ENCODE data around the gene PPL.

PPL gene

GRCh38 chr16:4873091-4873490 lies 63.9 kb downstream of the PPL start:
- Histone ChIP-seq H3K9ac (ENCODE audit: low read depth, low read length) (no peak overlapping the region), H3K27ac (ENCODE audit: low read depth, low read length) (no peak overlapping the region), H3K27me3 (ENCODE audit: control insufficient read depth, insufficient read depth, low read length) (no peaks in the 10 kb centered on the region), H3K9me3 (ENCODE audit: control insufficient read depth, insufficient read depth, low read length) (no peaks in the 10 kb centered on the region), H3K4me3 (ENCODE audit: low read depth, low read length) (no peak overlapping the region), H3K36me3 (ENCODE audit: control insufficient read depth, insufficient read depth, low read length) (peaks cover 91% of the 10 kb centered on the region), H3K4me1 (ENCODE audit: control insufficient read depth, insufficient read depth, low read length) (no peaks in the 10 kb centered on the region)

GRCh38 chr16:4871071-4871470 lies 65.9 kb downstream of the PPL start:
- H3K27me3 ChIP-seq (ENCODE audit: control insufficient read depth, insufficient read depth, low read length): no peaks in the 10 kb centered on the region
- H3K9me3 ChIP-seq (ENCODE audit: control insufficient read depth, insufficient read depth, low read length): no peaks in the 10 kb centered on the region
- H3K9ac ChIP-seq (ENCODE audit: low read depth, low read length): no peak overlapping the region
- no peak overlapping the region for H3K27ac ChIP-seq (ENCODE audit: low read depth, low read length)
- no peaks in the 10 kb centered on the region for H3K4me1 ChIP-seq (ENCODE audit: control insufficient read depth, insufficient read depth, low read length)
- peaks cover 71% of the 10 kb centered on the region for H3K36me3 ChIP-seq (ENCODE audit: control insufficient read depth, insufficient read depth, low read length)
- H3K4me3 ChIP-seq (ENCODE audit: low read depth, low read length): no peak overlapping the region

DNA sequence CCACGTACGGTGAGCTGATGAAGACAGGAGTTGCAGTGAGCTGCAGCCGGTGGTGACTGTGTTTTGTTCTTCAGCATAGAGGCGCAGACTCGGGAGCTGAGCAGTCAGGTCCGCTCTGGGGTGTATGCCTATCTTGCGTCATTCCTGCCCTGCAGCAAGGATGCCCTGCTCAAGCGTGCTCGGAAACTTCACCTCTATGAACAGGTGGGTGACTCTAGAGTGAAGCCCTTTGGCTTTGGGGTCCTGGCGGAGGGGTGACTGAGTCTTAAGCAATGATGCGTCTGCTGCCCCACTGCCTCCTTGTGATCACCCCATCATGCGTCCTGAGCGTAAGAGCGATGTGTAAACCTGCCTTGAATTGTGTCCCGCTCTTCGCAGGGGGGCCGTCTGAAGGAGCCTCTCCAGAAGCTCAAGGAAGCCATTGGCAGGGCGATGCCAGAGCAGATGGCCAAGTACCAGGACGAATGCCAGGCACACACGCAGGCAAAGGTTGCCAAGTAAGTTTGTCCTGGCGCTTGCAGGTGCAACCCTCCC lies 66.7 kb downstream of the PPL start:
- Histone ChIP-seq H3K4me3 (ENCODE audit: low read depth, low read length) (no peak overlapping the region), H3K9ac (ENCODE audit: low read depth, low read length) (no peak overlapping the region), H3K27me3 (ENCODE audit: control insufficient read depth, insufficient read depth, low read length) (no peaks in the 10 kb centered on the region), H3K9me3 (ENCODE audit: control insufficient read depth, insufficient read depth, low read length) (no peaks in the 10 kb centered on the region), H3K4me1 (ENCODE audit: control insufficient read depth, insufficient read depth, low read length) (no peaks in the 10 kb centered on the region), H3K27ac (ENCODE audit: low read depth, low read length) (no peak overlapping the region), H3K36me3 (ENCODE audit: control insufficient read depth, insufficient read depth, low read length) (peaks cover 65% of the 10 kb centered on the region)

DNA sequence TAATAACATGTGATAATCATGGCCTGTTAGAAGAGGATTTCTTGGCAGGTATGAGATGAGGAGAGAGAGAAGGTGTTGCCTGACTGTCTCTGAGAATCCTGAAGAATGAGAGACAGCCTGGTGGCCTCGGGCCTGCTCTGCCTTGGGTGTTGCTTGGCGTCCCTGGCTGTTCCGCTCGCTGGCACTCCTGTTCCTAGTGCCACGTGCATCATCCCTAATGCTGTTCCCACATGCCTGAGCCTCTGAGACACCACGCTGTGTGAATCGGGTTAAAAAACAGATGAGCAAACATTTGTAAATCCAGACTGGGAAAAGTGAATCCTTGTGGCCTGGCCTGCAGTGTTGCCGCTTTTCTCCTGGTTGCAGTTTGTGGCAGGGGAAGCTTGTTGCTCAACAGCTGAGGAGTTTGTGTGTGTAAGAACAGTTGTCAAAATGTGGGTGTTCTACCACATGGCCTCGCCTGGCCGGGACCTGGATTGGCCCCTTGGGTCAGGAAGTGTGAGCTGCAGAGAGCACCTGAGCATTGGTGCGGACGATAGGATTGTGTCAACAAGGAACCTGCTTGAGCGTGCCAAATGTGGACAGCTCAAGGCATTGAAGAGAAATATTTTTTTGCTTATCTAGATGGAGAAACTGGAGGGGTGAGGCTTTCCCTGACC lies 67.7 kb downstream of the PPL start:
- no peak overlapping the region for H3K4me3 ChIP-seq (ENCODE audit: low read depth, low read length)
- H3K27ac ChIP-seq (ENCODE audit: low read depth, low read length): no peak overlapping the region
- H3K4me1 ChIP-seq (ENCODE audit: control insufficient read depth, insufficient read depth, low read length): no peaks in the 10 kb centered on the region
- no peaks in the 10 kb centered on the region for H3K9me3 ChIP-seq (ENCODE audit: control insufficient read depth, insufficient read depth, low read length)
- H3K27me3 ChIP-seq (ENCODE audit: control insufficient read depth, insufficient read depth, low read length): no peaks in the 10 kb centered on the region
- H3K9ac ChIP-seq (ENCODE audit: low read depth, low read length): no peak overlapping the region
- H3K36me3 ChIP-seq (ENCODE audit: control insufficient read depth, insufficient read depth, low read length): peaks cover 55% of the 10 kb centered on the region

GRCh38 chr16:4868535-4868934 lies 68.4 kb downstream of the PPL start:
- H3K27me3 ChIP-seq (ENCODE audit: control insufficient read depth, insufficient read depth, low read length): no peaks in the 10 kb centered on the region
- no peak overlapping the region for H3K27ac ChIP-seq (ENCODE audit: low read depth, low read length)
- H3K4me3 ChIP-seq (ENCODE audit: low read depth, low read length): no peak overlapping the region
- H3K9me3 ChIP-seq (ENCODE audit: control insufficient read depth, insufficient read depth, low read length): no peaks in the 10 kb centered on the region
- H3K9ac ChIP-seq (ENCODE audit: low read depth, low read length): no peak overlapping the region
- H3K36me3 ChIP-seq (ENCODE audit: control insufficient read depth, insufficient read depth, low read length): peaks cover 51% of the 10 kb centered on the region
- H3K4me1 ChIP-seq (ENCODE audit: control insufficient read depth, insufficient read depth, low read length): no peaks in the 10 kb centered on the region

DNA sequence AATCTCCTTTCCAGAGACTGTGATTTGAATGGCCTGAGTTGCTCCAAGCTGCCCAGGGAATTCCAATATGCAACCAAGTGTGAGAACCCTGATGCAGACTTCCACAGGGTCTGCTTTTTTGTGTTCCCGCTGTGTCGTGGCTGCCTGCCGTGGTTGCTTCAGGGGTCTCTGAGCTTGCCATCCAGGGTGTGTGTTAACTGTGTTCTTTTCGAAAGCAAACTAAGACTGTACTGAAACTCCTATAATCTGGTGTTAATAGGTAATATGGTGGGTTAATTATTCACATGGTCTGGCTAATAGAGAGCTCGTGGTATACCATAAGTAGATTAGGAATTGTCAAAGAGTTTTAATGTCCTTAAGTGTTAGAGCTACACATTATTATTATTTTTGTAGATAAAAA lies 68.9 kb downstream of the PPL start:
- no peaks in the 10 kb centered on the region for H3K9me3 ChIP-seq (ENCODE audit: control insufficient read depth, insufficient read depth, low read length)
- no peaks in the 10 kb centered on the region for H3K27me3 ChIP-seq (ENCODE audit: control insufficient read depth, insufficient read depth, low read length)
- no peak overlapping the region for H3K9ac ChIP-seq (ENCODE audit: low read depth, low read length)
- H3K27ac ChIP-seq (ENCODE audit: low read depth, low read length): no peak overlapping the region
- H3K36me3 ChIP-seq (ENCODE audit: control insufficient read depth, insufficient read depth, low read length): peaks cover 50% of the 10 kb centered on the region
- H3K4me3 ChIP-seq (ENCODE audit: low read depth, low read length): no peak overlapping the region
- H3K4me1 ChIP-seq (ENCODE audit: control insufficient read depth, insufficient read depth, low read length): no peaks in the 10 kb centered on the region

DNA sequence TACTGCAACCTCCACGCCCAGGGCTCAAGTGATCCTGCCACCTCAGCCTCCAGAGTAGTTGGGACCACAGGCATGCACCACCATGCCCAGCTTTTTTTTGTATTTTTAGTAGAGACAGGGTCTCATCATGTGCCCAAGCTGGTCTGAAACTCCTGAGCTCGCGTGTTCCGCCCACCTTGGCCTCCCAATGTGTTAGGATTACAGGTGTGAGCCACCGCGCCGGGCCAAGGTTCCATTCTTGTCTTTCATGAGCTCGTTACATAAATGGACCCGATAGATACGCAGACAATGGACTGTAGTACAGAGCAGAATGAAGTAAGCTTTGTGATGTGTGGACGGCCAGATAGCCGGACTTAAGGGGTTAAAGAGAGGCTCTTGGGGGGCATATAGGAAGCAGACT lies 70.4 kb downstream of the PPL start:
- no peaks in the 10 kb centered on the region for H3K9me3 ChIP-seq (ENCODE audit: control insufficient read depth, insufficient read depth, low read length)
- peaks cover 52% of the 10 kb centered on the region for H3K36me3 ChIP-seq (ENCODE audit: control insufficient read depth, insufficient read depth, low read length)
- H3K4me3 ChIP-seq (ENCODE audit: low read depth, low read length): no peak overlapping the region
- no peak overlapping the region for H3K9ac ChIP-seq (ENCODE audit: low read depth, low read length)
- H3K27me3 ChIP-seq (ENCODE audit: control insufficient read depth, insufficient read depth, low read length): no peaks in the 10 kb centered on the region
- no peaks in the 10 kb centered on the region for H3K4me1 ChIP-seq (ENCODE audit: control insufficient read depth, insufficient read depth, low read length)
- H3K27ac ChIP-seq (ENCODE audit: low read depth, low read length): no peak overlapping the region

- Histone ChIP-seq H3K27ac (ENCODE audit: low read depth, low read length) (no peak overlapping the region), H3K36me3 (ENCODE audit: control insufficient read depth, insufficient read depth, low read length) (peaks cover 54% of the 10 kb centered on the region), H3K4me1 (ENCODE audit: control insufficient read depth, insufficient read depth, low read length) (no peaks in the 10 kb centered on the region), H3K27me3 (ENCODE audit: control insufficient read depth, insufficient read depth, low read length) (no peaks in the 10 kb centered on the region), H3K9me3 (ENCODE audit: control insufficient read depth, insufficient read depth, low read length) (no peaks in the 10 kb centered on the region), H3K9ac (ENCODE audit: low read depth, low read length) (no peak overlapping the region), H3K4me3 (ENCODE audit: low read depth, low read length) (no peak overlapping the region)
These were observed 71.6 kb downstream of the PPL start for GRCh38 chr16:4865231-4865860.

DNA sequence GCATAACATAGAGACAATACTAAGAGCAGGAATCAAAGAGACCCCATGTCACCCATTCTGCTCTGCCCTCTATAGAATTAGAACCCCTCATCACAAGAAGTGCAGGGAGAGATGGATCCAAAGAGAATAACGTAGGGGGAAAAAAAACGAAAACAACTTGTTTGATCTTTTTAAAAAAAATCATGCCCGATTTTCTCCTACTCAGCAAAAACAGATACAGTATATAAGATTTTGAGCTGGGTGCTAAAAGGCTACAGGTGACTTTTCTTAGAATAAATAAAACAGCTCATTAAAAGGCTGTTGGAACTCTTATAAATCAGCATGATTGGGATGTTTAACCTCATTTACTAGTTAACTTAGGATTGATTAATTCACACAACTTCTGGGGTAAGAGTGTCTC lies 72.2 kb downstream of the PPL start:
- Histone ChIP-seq H3K4me1 (ENCODE audit: control insufficient read depth, insufficient read depth, low read length) (no peaks in the 10 kb centered on the region), H3K27ac (ENCODE audit: low read depth, low read length) (no peak overlapping the region), H3K9me3 (ENCODE audit: control insufficient read depth, insufficient read depth, low read length) (no peaks in the 10 kb centered on the region), H3K9ac (ENCODE audit: low read depth, low read length) (no peak overlapping the region), H3K27me3 (ENCODE audit: control insufficient read depth, insufficient read depth, low read length) (no peaks in the 10 kb centered on the region), H3K4me3 (ENCODE audit: low read depth, low read length) (no peak overlapping the region), H3K36me3 (ENCODE audit: control insufficient read depth, insufficient read depth, low read length) (peaks cover 54% of the 10 kb centered on the region)

DNA sequence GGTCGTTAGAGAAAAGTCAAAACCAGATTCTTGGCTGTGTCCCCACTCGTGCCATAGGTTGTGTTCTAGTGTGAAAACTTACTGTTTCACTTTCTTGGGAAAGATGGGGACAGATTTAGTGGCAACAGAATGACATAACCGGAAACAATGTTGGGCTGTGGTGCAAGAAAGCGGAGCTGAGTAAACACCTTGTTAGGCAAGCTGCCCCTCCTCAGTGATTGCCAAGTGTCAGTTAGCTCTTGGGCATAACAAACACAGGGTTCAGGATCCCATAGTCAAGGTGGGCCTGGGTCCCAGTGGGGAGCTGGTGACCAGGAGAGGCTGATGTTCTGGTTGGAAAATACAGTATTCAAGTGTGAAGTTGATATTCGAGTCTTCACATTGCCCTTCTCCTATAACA lies 74.3 kb downstream of the PPL start:
- Histone ChIP-seq H3K27me3 (ENCODE audit: control insufficient read depth, insufficient read depth, low read length) (no peaks in the 10 kb centered on the region), H3K9me3 (ENCODE audit: control insufficient read depth, insufficient read depth, low read length) (no peaks in the 10 kb centered on the region), H3K27ac (ENCODE audit: low read depth, low read length) (no peak overlapping the region), H3K36me3 (ENCODE audit: control insufficient read depth, insufficient read depth, low read length) (peaks cover 61% of the 10 kb centered on the region), H3K4me3 (ENCODE audit: low read depth, low read length) (no peak overlapping the region), H3K4me1 (ENCODE audit: control insufficient read depth, insufficient read depth, low read length) (no peaks in the 10 kb centered on the region), H3K9ac (ENCODE audit: low read depth, low read length) (no peak overlapping the region)

DNA sequence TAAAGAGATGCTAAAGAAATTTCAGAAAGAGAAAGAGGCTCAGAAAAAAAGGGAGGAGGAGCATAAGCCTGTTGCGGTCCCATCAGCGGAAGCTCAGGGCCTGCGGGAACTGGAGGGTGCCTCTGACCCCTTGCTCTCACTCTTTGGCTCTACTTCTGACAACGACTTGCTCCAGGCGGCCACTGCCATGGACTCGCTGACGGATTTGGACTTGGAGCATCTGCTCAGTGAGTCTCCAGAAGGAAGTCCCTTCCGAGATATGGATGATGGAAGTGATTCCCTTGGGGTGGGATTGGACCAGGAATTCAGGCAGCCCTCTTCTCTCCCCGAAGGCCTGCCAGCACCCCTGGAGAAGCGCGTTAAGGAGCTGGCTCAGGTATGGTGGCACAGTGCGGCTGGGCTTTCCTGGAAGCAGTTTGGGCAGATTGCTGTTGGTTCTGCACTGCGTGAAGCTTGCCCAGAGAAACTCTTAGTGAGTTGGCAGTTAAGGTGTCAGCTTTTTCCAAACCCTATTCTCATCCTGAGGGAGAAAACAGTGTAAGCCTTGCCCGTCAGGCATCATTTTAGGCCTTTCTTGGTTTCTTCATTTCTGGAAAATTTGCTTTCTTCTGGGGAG lies 76.1 kb downstream of the PPL start:
- no peaks in the 10 kb centered on the region for H3K27me3 ChIP-seq (ENCODE audit: control insufficient read depth, insufficient read depth, low read length)

More for the DNA sequence above, 76.1 kb downstream of the PPL start:
- Histone ChIP-seq H3K36me3 (ENCODE audit: control insufficient read depth, insufficient read depth, low read length) (peaks cover 77% of the 10 kb centered on the region), H3K27ac (ENCODE audit: low read depth, low read length) (no peak overlapping the region), H3K4me3 (ENCODE audit: low read depth, low read length) (no peak overlapping the region), H3K9me3 (ENCODE audit: control insufficient read depth, insufficient read depth, low read length) (no peaks in the 10 kb centered on the region), H3K4me1 (ENCODE audit: control insufficient read depth, insufficient read depth, low read length) (no peaks in the 10 kb centered on the region), H3K9ac (ENCODE audit: low read depth, low read length) (no peak overlapping the region)

Measured in HUES48 (cell line).